ENCODE data around the gene RFPL3.
"Not testable (repeated sequence)": the region's sequence is repeated elsewhere in the genome, so short reads cannot be mapped to it uniquely, and the experiment has no call there.

RFPL3 gene

GRCh38 chr22:32331236-32331917 is 26.3 kb upstream of the RFPL3 start:
- DNase-seq (ENCODE audit: low read depth): no peak

- DNase-seq (ENCODE audit: low read depth): no peak
Observed at GRCh38 chr22:32331918-32332725, 25.5 kb upstream of the RFPL3 start.

- DNase-seq (ENCODE audit: low read depth): no peak
Observed at GRCh38 chr22:32333141-32333768, 24.4 kb upstream of the RFPL3 start.

- no peak for DNase-seq (ENCODE audit: low read depth)
Observed at GRCh38 chr22:32333769-32334659, 23.7 kb upstream of the RFPL3 start.

- DNase-seq (ENCODE audit: low read depth): no peak
Observed at GRCh38 chr22:32334660-32335365, 22.9 kb upstream of the RFPL3 start.

GRCh38 chr22:32335471-32335870 is 22.2 kb upstream of the RFPL3 start:
- DNase-seq (ENCODE audit: low read depth): no peak

GRCh38 chr22:32336121-32336603 is 21.5 kb upstream of the RFPL3 start:
- no peak for DNase-seq (ENCODE audit: low read depth)

- DNase-seq (ENCODE audit: low read depth): no peak
Observed at GRCh38 chr22:32336771-32337424, 20.8 kb upstream of the RFPL3 start.

GRCh38 chr22:32337425-32337824 is 20.2 kb upstream of the RFPL3 start:
- DNase-seq (ENCODE audit: low read depth): not testable (repeated sequence)

- no peak for DNase-seq (ENCODE audit: low read depth)
Observed at GRCh38 chr22:32338757-32339156, 18.9 kb upstream of the RFPL3 start.

- DNase-seq (ENCODE audit: low read depth): no peak
Observed at GRCh38 chr22:32339190-32340012, 18.3 kb upstream of the RFPL3 start.

- DNase-seq (ENCODE audit: low read depth): no peak
Observed at GRCh38 chr22:32340411-32340810, 17.3 kb upstream of the RFPL3 start.

- no peak for DNase-seq (ENCODE audit: low read depth)
Observed at GRCh38 chr22:32341122-32341740, 16.4 kb upstream of the RFPL3 start.

- no peak for DNase-seq (ENCODE audit: low read depth)
Observed at GRCh38 chr22:32342977-32343376, 14.7 kb upstream of the RFPL3 start.

- no peak for DNase-seq (ENCODE audit: low read depth)
Observed at GRCh38 chr22:32343941-32344340, 13.7 kb upstream of the RFPL3 start.

GRCh38 chr22:32348031-32348611 is 9.5 kb upstream of the RFPL3 start:
- DNase-seq (ENCODE audit: low read depth): no peak

GRCh38 chr22:32351875-32352274 is 5.8 kb upstream of the RFPL3 start:
- not testable (repeated sequence) for DNase-seq (ENCODE audit: low read depth)

GRCh38 chr22:32352681-32353080 is 5.0 kb upstream of the RFPL3 start:
- no peak for DNase-seq (ENCODE audit: low read depth)

GRCh38 chr22:32353292-32353691 is 4.4 kb upstream of the RFPL3 start:
- no peak for DNase-seq (ENCODE audit: low read depth)
